GM12801 (cell line): Measurements from ENCODE around the gene IGF2BP2.

Experiments
- CTCF ChIP-seq: IDR thresholded peaks from one replicate; pipeline ENCODE4 v1.5.1; 2011; ENCODE audit warnings: control low read depth; ENCODE audit not compliant: insufficient read length; ENCODE audit errors: extremely low read depth

The IGF2BP2 gene

GRCh38 chr3:185851046-185851445, 26.2 kb upstream of the IGF2BP2 start:
- no peak for TF ChIP-seq CTCF

GRCh38 chr3:185847506-185847905, 22.7 kb upstream of the IGF2BP2 start:
- no peak for TF ChIP-seq CTCF

- no peak for TF ChIP-seq CTCF
These were observed 21.2 kb upstream of the IGF2BP2 start for GRCh38 chr3:185846037-185846436.

GRCh38 chr3:185844051-185844450, 19.2 kb upstream of the IGF2BP2 start:
- TF ChIP-seq CTCF: no peak

GRCh38 chr3:185843635-185844034, 18.8 kb upstream of the IGF2BP2 start:
- no peak for TF ChIP-seq CTCF

- no peak for TF ChIP-seq CTCF
These were observed 18.3 kb upstream of the IGF2BP2 start for GRCh38 chr3:185843126-185843525.

GRCh38 chr3:185842241-185842640, 17.4 kb upstream of the IGF2BP2 start:
- no peak for TF ChIP-seq CTCF

GRCh38 chr3:185837414-185837813, 12.6 kb upstream of the IGF2BP2 start:
- no peak for TF ChIP-seq CTCF
